PC-3 (cell line): Measurements from ENCODE around the gene CDKN1B. TPM values are rescaled to one million over a fixed set of nuclear protein-coding genes. Genes with fewer than 3 reads are reported as not detected.

Experiments used
- ATAC-seq: fragments of 200-7000 bp; cut with Tn5 transposase; 2 replicates; pipeline ENCODE4 v1.9.1; 2020; ENCODE audit warnings: mild to moderate bottlenecking, moderate library complexity
- BruUV-seq: library from RNA; stranded (reverse); fragments of 400-500 nt; replicated peaks from 2 replicates; lab custom pipeline; 2021; lab: Mats Ljungman, UMichigan
- CTCF ChIA-PET: fragments of 300-600 bp; sonication (Branson Sonifier 250); formaldehyde crosslinking; loops from one replicate; lab custom pipeline; 2022; ENCODE audit warnings: antibody characterized with exemption; lab: Charles Lee
- POLR2A ChIA-PET: fragments of 300-600 bp; sonication (Branson Sonifier 250); formaldehyde crosslinking; loops from one replicate; lab custom pipeline; 2022; ENCODE audit warnings: antibody characterized with exemption; ENCODE audit not compliant: unreplicated experiment; lab: Charles Lee
- DNase-seq: peaks from one replicate; pipeline ENCODE4 v3.0.0-alpha.2; 2015
- H2AFZ ChIP-seq: fragments of 300-600 bp; sonication (generic); 2 replicates; pipeline ENCODE4 v1.6.0; 2016; ENCODE audit warnings: antibody characterized with exemption, low read length
- H3F3A ChIP-seq: fragments of 300-600 bp; sonication (generic); one replicate; pipeline ENCODE4 v1.6.0; 2017; ENCODE audit warnings: antibody characterized with exemption, low read length, control low read depth, mild to moderate bottlenecking; ENCODE audit not compliant: unreplicated experiment
- H3K27ac ChIP-seq: fragments of 300-600 bp; sonication (generic); 2 replicates; pipeline ENCODE4 v1.5.1; 2016; ENCODE audit warnings: mild to moderate bottlenecking, low read length
- H3K27me3 ChIP-seq: fragments of 300-600 bp; sonication (generic); 2 replicates; pipeline ENCODE4 v1.6.1; 2016; ENCODE audit warnings: low read length, mixed read lengths
- H3K36me3 ChIP-seq: fragments of 300-600 bp; sonication (generic); 2 replicates; pipeline ENCODE4 v1.6.1; 2016; ENCODE audit warnings: low read depth, mixed run types, low read length, mixed read lengths
- H3K4me1 ChIP-seq: fragments of 300-600 bp; sonication (generic); 2 replicates; pipeline ENCODE4 v1.5.1; 2016; ENCODE audit warnings: low read length; ENCODE audit not compliant: insufficient read depth
- H3K4me2 ChIP-seq: fragments of 300-600 bp; sonication (generic); 2 replicates; pipeline ENCODE4 v1.6.0; 2016; ENCODE audit warnings: low read length
- H3K4me3 ChIP-seq: fragments of 300-600 bp; sonication (generic); 2 replicates; pipeline ENCODE4 v1.5.1; 2016; ENCODE audit warnings: mild to moderate bottlenecking, low read length, mixed read lengths
- H3K79me2 ChIP-seq: fragments of 300-600 bp; sonication (generic); 2 replicates; pipeline ENCODE4 v1.6.1; 2017; ENCODE audit warnings: low read length, mixed read lengths
- H3K9ac ChIP-seq: fragments of 300-600 bp; sonication (generic); 2 replicates; pipeline ENCODE4 v1.6.0; 2016; ENCODE audit warnings: mild to moderate bottlenecking, low read length
- H3K9me2 ChIP-seq: fragments of 300-600 bp; sonication (generic); replicated peaks from 2 replicates; pipeline ENCODE4 v1.6.1; 2016; ENCODE audit warnings: mixed run types, low read length, mixed read lengths
- H3K9me3 ChIP-seq: fragments of 300-600 bp; sonication (generic); 2 replicates; pipeline ENCODE4 v1.6.1; 2016; ENCODE audit warnings: low read length, mixed read lengths
- H4K20me1 ChIP-seq: fragments of 300-600 bp; sonication (generic); 2 replicates; pipeline ENCODE4 v1.6.1; 2016; ENCODE audit warnings: low read length, mixed read lengths
- EZH2 ChIP-seq: fragments of 300-600 bp; sonication (generic); IDR thresholded peaks from one replicate; pipeline ENCODE4 v1.6.1; 2017; ENCODE audit warnings: antibody characterized with exemption, mild to moderate bottlenecking, low read length; ENCODE audit not compliant: unreplicated experiment
- EZH2phosphoT487 ChIP-seq: fragments of 300-600 bp; sonication (generic); IDR thresholded peaks from 2 replicates; pipeline ENCODE4 v1.6.1; 2018; ENCODE audit warnings: mild to moderate bottlenecking, antibody characterized with exemption, low read length, borderline replicate concordance
- intact Hi-C: fragments of 100-400 bp; cut with micrococcal nuclease; formaldehyde crosslinking; loops from 2 replicates; pipeline ENCODE4 v1.9.0; 2023
- total RNA-seq: library from RNA; depleted of rRNA; stranded (reverse); fragments of >200 nt; gene quantifications from 2 replicates; pipeline ENCODE4 v1.2.3, GENCODE V29; 2014
- TF ChIP-seq, protein P1 (sequence below): fragments of 300-600 bp; sonication (generic); conservative IDR thresholded peaks from 2 replicates; pipeline ENCODE4 v1.5.1; 2017; ENCODE audit warnings: antibody characterized with exemption, low read depth, mild to moderate bottlenecking, low read length

The CDKN1B gene
- total RNA-seq, 1 experiment from 2014 or later, result 29.2 TPM

DNA sequence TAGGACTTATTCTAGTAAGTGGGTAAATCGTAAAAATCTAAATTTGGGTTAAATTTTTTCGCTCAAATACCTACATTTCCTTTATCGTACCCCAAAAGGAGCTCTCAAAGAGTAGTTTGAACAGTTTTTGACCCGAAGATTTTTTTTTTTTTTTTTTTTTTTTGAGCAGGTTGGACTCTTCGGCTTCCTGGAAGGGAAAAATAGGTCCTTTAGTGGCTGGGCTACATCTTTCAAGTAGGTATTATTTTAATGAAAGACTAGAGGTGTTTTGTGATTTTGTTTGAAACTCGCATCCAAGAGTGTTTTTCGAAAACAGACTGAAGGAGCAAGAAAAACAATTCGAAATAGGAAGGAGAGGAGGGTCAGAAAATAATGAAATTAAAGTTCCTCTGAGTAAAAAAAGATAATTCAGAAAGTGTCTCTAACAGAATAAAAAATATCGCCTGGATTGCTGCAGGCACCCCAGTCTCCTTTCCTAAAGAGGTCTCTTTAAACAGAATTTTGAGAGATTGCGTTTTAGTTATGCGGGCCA lies 6.0 kb downstream of the CDKN1B start:
- peak overlapping the region; percentile 94 for H3K4me3 ChIP-seq
- ChIA-PET POLR2A (no interaction called here), CTCF (no interaction called here)
- H3K27ac ChIP-seq, result peak overlapping the region; percentile 97
- peaks cover 26% of the 10 kb centered on the region for H3K4me1 ChIP-seq
- H2AFZ ChIP-seq, result peak overlapping the region; percentile 48; the same call in 1 of the 2 replicates
- peaks cover 21% of the 10 kb centered on the region for H3K36me3 ChIP-seq
- intact Hi-C loops, result loop anchor here (5.0 kb wide), 2 partner anchors 174 to 254 kb away; no protein-coding TSS in a partner anchor
- H3F3A ChIP-seq, result peaks cover 9% of the 10 kb centered on the region
- H3K4me2 ChIP-seq, result peak overlapping the region; percentile 88
- no peaks in the 10 kb centered on the region for H3K9me3 ChIP-seq
- H3K9me2 ChIP-seq, result no peaks in the 10 kb centered on the region
- H3K9ac ChIP-seq, result peak overlapping the region; percentile 99
- no TSS peak for BruUV-seq
- peaks cover 9% of the 10 kb centered on the region; the same call in 1 of the 2 replicates for H4K20me1 ChIP-seq
- TF ChIP-seq EZH2phosphoT487, result no peak
- ATAC-seq (no peak), DNase-seq (peak; percentile 15)
- H3K27me3 ChIP-seq, result no peaks in the 10 kb centered on the region
- peaks cover 88% of the 10 kb centered on the region for H3K79me2 ChIP-seq

- CTCF ChIA-PET, result no interaction called here
- H3K4me3 ChIP-seq, result peak overlapping the region; percentile 94
- no peak for TF ChIP-seq EZH2
- TF ChIP-seq, protein P1, sequence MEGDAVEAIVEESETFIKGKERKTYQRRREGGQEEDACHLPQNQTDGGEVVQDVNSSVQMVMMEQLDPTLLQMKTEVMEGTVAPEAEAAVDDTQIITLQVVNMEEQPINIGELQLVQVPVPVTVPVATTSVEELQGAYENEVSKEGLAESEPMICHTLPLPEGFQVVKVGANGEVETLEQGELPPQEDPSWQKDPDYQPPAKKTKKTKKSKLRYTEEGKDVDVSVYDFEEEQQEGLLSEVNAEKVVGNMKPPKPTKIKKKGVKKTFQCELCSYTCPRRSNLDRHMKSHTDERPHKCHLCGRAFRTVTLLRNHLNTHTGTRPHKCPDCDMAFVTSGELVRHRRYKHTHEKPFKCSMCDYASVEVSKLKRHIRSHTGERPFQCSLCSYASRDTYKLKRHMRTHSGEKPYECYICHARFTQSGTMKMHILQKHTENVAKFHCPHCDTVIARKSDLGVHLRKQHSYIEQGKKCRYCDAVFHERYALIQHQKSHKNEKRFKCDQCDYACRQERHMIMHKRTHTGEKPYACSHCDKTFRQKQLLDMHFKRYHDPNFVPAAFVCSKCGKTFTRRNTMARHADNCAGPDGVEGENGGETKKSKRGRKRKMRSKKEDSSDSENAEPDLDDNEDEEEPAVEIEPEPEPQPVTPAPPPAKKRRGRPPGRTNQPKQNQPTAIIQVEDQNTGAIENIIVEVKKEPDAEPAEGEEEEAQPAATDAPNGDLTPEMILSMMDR, result no peak
- TF ChIP-seq EZH2phosphoT487, result no peak
- H3K9ac ChIP-seq, result peak overlapping the region; percentile 99
- H3K4me2 ChIP-seq, result peak overlapping the region; percentile 88
- H3K27me3 ChIP-seq, result no peaks in the 10 kb centered on the region
- peaks cover 88% of the 10 kb centered on the region for H3K79me2 ChIP-seq
- POLR2A ChIA-PET, result interaction anchor here (0.6 kb wide), 2 partner anchors 13 to 366 kb away, joined by 4 to 6 read pairs; no protein-coding TSS in a partner anchor
- H3K4me1 ChIP-seq, result peaks cover 26% of the 10 kb centered on the region
- peak overlapping the region; percentile 97 for H3K27ac ChIP-seq
- ATAC-seq (peak; percentile 2), DNase-seq (peak; percentile 23)
- peak overlapping the region; percentile 48; the same call in 1 of the 2 replicates for H2AFZ ChIP-seq
- no peaks in the 10 kb centered on the region for H3K9me2 ChIP-seq
- peaks cover 15% of the 10 kb centered on the region for H3K36me3 ChIP-seq
- no TSS peak for BruUV-seq
- peaks cover 8% of the 10 kb centered on the region; the same call in 1 of the 2 replicates for H4K20me1 ChIP-seq
- intact Hi-C loops, result loop anchor here (5.0 kb wide), 2 partner anchors 173 to 253 kb away; no protein-coding TSS in a partner anchor
- H3K9me3 ChIP-seq, result no peaks in the 10 kb centered on the region
- H3F3A ChIP-seq, result peaks cover 9% of the 10 kb centered on the region
Observed at GRCh38 chr12:12723681-12724420, 6.7 kb downstream of the CDKN1B start.

DNA sequence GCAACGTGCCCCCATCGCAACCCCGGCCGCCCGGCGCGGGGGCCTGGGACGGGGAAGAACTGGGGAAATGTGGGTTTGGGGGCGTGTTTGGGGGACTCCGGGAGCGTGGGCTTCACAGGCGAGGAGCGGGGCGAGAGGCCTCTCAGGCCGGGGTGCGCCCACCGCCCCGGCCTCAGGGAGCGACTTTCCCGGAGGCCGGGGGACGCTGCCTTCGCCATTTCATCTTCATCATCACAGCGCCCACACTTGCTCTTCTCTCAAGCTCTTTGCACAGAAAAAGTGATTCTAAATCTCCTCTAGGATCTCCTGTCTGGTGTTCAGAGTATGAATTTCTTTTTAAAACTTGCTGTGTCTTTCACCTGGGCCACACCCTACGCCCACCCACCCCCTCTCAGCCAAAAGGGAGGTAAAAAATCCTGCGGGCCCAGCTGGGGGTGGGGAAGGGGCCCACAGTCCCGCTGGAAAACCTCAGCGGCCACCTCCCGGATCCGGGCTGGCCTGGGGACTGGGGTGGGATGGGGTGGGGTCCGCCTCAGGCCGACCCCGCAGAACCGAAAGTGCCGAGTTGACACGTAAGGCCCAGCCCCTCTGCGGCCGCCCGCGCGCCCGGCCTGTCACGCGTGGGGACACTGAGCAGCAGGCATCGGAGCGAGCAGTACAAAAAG lies 7.4 kb downstream of the CDKN1B start:
- H4K20me1 ChIP-seq, result 0 out of 2 replicates have a peak, but pooled peaks cover under 1% of the 10 kb centered on the region
- H3K4me1 ChIP-seq, result peaks cover 26% of the 10 kb centered on the region
- POLR2A ChIA-PET, result interaction anchor here (0.6 kb wide), 2 partner anchors 12 to 367 kb away, joined by 4 to 6 read pairs; no protein-coding TSS in a partner anchor
- peak overlapping the region; percentile 94 for H3K4me3 ChIP-seq
- peak overlapping the region; percentile 99 for H3K9ac ChIP-seq
- no TSS peak for BruUV-seq
- H3K9me3 ChIP-seq, result no peaks in the 10 kb centered on the region
- TF ChIP-seq EZH2phosphoT487 (no peak), EZH2 (no peak)
- TF ChIP-seq, protein P1, result no peak
- H3K27me3 ChIP-seq, result no peaks in the 10 kb centered on the region
- no peak overlapping the region; the same call in 1 of the 2 replicates for H2AFZ ChIP-seq
- ATAC-seq (peak; percentile 18), DNase-seq (peak; percentile 21)
- peaks cover 9% of the 10 kb centered on the region for H3F3A ChIP-seq
- H3K36me3 ChIP-seq, result peaks cover 8% of the 10 kb centered on the region
- intact Hi-C loops, result loop anchor here (1.0 to 5.0 kb wide), 4 partner anchors 7 to 253 kb away; partner anchors contain the start of gene CDKN1B
- peak overlapping the region; percentile 97 for H3K27ac ChIP-seq
- no peaks in the 10 kb centered on the region for H3K9me2 ChIP-seq
- H3K4me2 ChIP-seq, result peak overlapping the region; percentile 88
- peaks cover 87% of the 10 kb centered on the region for H3K79me2 ChIP-seq
- CTCF ChIA-PET, result no interaction called here
